ENCODE results near the gene NUDT16L1. TPM values are rescaled to one million over a fixed set of nuclear protein-coding genes. Genes with fewer than 3 reads are reported as not detected.

The NUDT16L1 gene
- total RNA-seq, 1 donor from 2014 or later, result 21.1 TPM

DNA sequence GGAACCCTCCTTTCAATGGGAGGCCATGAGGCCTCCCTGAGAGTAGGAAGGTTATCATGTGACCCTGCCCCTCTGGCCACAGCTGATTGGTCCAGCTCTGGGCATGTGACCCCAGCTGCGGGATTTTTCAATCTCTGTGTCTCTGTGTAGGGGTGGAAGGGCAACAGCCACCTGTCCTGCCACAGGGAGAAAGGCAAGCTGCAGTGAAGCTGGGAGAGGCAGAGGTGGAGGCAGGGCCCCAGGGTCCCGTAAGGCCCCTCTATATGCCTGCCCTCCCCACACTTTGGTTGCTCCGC is 51.9 kb downstream of the NUDT16L1 start:
- FAIRE-seq, result no peak
- H3K4me3 ChIP-seq (ENCODE audit: low read depth, low read length), result no peak overlapping the region
- TF ChIP-seq, protein P1, sequence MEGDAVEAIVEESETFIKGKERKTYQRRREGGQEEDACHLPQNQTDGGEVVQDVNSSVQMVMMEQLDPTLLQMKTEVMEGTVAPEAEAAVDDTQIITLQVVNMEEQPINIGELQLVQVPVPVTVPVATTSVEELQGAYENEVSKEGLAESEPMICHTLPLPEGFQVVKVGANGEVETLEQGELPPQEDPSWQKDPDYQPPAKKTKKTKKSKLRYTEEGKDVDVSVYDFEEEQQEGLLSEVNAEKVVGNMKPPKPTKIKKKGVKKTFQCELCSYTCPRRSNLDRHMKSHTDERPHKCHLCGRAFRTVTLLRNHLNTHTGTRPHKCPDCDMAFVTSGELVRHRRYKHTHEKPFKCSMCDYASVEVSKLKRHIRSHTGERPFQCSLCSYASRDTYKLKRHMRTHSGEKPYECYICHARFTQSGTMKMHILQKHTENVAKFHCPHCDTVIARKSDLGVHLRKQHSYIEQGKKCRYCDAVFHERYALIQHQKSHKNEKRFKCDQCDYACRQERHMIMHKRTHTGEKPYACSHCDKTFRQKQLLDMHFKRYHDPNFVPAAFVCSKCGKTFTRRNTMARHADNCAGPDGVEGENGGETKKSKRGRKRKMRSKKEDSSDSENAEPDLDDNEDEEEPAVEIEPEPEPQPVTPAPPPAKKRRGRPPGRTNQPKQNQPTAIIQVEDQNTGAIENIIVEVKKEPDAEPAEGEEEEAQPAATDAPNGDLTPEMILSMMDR (IDR thresholded peaks at IDR 0.05; ENCODE audit: insufficient read depth, low read length, severe bottlenecking), result no peak
- no peaks in the 10 kb centered on the region for H3K27me3 ChIP-seq (ENCODE audit: control insufficient read depth, insufficient read depth, low read length)
- no peak for DNase-seq (ENCODE audit: low read depth)
- H3K36me3 ChIP-seq (ENCODE audit: control insufficient read depth, insufficient read depth, low read length), result no peaks in the 10 kb centered on the region

Other genes with a start within 250 kb of the NUDT16L1 start
- gene NMRAL1, start 218.9 kb upstream of the NUDT16L1 start, total RNA-seq, result 62.7 and 69.4 TPM in 2 replicates
- gene HMOX2, start 217.2 kb upstream of the NUDT16L1 start, total RNA-seq, result 66.1 and 92.7 TPM in 2 replicates
- 7.4 and 9.5 TPM in 2 replicates for gene CDIP1, start 154.8 kb upstream of the NUDT16L1 start, total RNA-seq
- gene C16orf96, start 137.2 kb upstream of the NUDT16L1 start, total RNA-seq, result not detected in 2 replicates
- gene UBALD1, start 78.7 kb upstream of the NUDT16L1 start, total RNA-seq, result 3.7 and 4.7 TPM in 2 replicates
- 6.1 and 10.1 TPM in 2 replicates for gene MGRN1, start 68.7 kb upstream of the NUDT16L1 start, total RNA-seq
- 13.3 and 16.8 TPM in 2 replicates for gene ANKS3, start 40.7 kb downstream of the NUDT16L1 start, total RNA-seq
- gene DNAAF8, start 41.0 kb downstream of the NUDT16L1 start, total RNA-seq, result under 0.01 and 0.26 TPM in 2 replicates
- gene ZNF500, start 73.6 kb downstream of the NUDT16L1 start, total RNA-seq, result 5.8 TPM in 2 replicates
- not detected in 2 replicates for gene SEPTIN12, start 94.8 kb downstream of the NUDT16L1 start, total RNA-seq
- 0.79 and 9.0 TPM in 2 replicates for gene SMIM22, start 101.8 kb downstream of the NUDT16L1 start, total RNA-seq
- 16.1 and 19.8 TPM in 2 replicates for gene ROGDI, start 109.1 kb downstream of the NUDT16L1 start, total RNA-seq
- 31.1 and 35.5 TPM in 2 replicates for gene GLYR1, start 153.7 kb downstream of the NUDT16L1 start, total RNA-seq
- 17.6 and 21.8 TPM in 2 replicates for gene UBN1, start 153.9 kb downstream of the NUDT16L1 start, total RNA-seq
- gene PPL, start 243.6 kb downstream of the NUDT16L1 start, total RNA-seq, result 184 and 378 TPM in 2 replicates